ENCODE measurements around the gene KIF5B.

GRCh38 chr10:32000937-32001336 lies 55.3 kb downstream of the KIF5B start:
- TF ChIP-seq CTCF (IDR thresholded peaks at IDR 0.05), result no peak
- TF ChIP-seq EZH2 (IDR thresholded peaks at IDR 0.05; ENCODE audit: borderline replicate concordance, insufficient read depth, low read depth, low read length, poor library complexity, severe bottlenecking), result no peak
